Activated CD8-positive, alpha-beta memory T cell treated with anti-CD3 and anti-CD28 coated beads, Interleukin-2, amount 50 U/mL, for 1 hour (primary cell): ENCODE results near the gene ZDHHC22.

ENCODE experiments used
- DNase-seq: peaks from one replicate; pipeline ENCODE4 v3.0.0-alpha.2; 2020; ENCODE audit errors: extremely low read depth

ZDHHC22 gene

DNA sequence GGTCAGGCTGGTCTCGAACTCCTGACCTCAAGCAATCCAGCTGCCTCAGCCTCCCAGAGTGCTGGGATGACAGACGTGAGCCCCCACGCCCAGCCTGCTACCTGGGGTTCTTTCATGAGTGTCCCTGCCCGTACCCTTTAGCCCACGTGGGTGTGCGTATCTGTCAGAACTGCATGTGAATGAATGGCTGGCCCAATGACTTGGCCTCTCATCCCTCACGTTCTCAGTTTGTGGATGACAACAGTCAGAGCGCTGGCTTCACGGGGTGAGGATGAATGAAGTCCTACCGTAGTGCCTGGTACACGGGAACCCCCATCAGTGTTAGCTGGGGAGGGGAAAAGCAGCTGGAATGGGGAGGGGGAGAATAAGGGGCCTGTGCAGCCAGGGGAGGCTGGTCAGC is 16.1 kb upstream of the ZDHHC22 start:
- DNase-seq, result no peak

- DNase-seq, result no peak
These were observed 13.5 kb upstream of the ZDHHC22 start for GRCh38 chr14:77155083-77155482.

DNA sequence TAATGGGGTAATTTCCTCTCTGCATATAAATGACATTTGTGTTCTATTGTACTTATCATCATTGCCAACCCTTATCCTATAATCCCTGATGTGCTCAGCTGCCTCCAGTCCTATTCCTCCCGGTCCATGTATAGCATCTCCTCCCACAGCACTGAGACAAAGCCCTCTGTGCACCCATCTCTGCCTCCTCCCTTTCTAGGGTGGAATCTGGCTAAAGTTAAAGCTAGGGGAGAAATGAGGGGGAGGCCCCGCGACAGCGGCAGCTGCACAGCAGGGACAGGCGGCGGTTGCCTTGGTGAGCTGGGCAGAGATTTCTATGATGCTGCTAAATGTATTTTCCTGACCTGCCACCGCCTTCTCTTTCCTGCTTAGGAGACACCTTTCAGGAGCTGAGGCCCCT is 12.8 kb upstream of the ZDHHC22 start:
- no peak for DNase-seq

GRCh38 chr14:77153802-77154201 is 12.2 kb upstream of the ZDHHC22 start:
- no peak for DNase-seq

DNA sequence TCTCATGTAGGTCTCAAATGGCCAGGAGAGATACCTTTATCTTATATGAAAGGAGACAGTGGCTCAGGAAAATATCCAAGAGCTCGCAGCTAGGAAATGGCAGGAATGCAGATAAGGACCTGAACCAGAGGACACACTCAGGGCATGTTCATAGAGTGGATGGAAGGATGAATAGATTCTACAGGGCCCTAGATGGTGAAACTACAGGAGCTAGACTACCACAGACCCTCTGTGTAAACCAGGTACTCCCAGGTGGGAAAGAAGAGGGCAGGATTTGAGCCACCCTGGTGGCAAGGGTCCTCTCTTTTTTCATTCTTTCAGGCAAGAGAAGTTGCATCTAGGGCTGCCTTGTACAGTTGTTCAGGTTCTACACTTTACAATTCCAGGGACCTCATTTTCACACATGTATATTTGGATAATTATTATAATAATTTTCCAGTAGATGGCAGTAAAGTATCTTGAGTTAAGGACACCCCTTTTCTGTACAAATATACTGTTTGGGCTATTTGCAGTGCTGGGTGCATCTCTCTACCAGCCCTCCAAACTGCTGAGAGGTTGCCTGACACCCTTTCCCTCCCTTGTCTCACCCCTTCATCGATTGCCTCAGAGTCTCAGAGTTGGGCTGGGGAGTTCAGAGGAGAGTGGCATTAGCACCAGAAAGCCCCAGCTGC is 10.5 kb upstream of the ZDHHC22 start:
- DNase-seq, result no peak

GRCh38 chr14:77151245-77151644 is 9.7 kb upstream of the ZDHHC22 start:
- DNase-seq, result no peak

GRCh38 chr14:77148510-77149231 is 7.1 kb upstream of the ZDHHC22 start:
- no peak for DNase-seq

- DNase-seq, result no peak
These were observed 4.6 kb upstream of the ZDHHC22 start for GRCh38 chr14:77145975-77146740.

GRCh38 chr14:77144412-77145115 is 3.0 kb upstream of the ZDHHC22 start:
- DNase-seq, result no peak

DNA sequence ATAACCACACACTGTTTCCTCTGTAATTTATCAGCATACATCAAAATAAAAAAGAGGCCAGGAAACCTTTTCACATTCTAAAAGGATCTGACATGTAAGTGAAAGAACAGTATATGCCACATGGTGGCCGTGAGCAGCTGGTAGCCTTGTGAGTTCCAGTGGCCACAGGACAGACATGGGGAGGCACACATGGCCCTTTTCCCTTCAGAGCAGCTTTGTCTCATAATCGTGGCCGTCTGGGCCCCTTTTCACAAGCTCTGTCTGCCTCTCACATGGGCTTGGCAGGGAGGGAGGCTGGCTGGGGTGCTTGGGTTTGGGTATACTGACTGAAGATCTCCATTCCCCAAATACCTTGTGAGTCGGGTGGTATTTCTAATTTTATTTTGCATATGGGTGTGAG is 1.5 kb upstream of the ZDHHC22 start:
- DNase-seq, result no peak

DNA sequence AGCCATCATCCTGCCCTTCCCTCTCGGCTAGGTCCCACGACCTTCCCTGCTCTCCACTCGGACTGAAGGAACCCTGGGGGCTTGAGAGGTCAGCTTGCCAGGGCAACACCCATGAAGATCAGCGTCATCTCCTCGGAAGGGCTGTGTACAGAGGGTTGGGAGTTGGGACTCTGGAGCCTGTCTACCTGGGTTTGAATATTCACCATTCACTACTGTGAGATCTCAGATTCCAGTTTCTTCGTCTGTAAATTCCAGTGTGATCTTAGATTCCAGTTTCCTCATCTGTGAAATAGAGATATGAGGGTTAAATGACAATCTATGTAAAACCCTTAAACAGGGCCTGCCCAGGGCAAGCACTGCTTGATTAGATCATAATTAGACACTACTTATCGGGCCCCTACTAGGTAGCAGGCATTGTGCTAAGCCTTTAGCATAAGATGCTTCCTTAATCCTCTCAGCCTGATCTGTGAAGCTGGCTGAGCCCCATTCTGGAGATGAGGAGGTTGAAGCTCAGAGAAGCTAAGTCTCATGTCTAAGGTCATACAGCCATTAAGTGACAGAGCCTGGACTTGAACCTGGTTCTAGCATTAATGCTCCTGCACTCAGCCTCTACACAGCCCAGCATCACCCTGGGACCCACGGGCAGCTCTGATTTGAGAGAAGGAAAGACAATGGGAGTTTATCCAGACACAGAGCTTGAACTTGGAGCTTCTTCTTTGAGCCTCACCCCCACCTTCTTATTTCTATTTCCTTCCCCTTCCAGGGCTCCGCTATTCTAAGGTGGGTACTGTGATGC is 612 bp upstream of the ZDHHC22 start:
- no peak for DNase-seq

GRCh38 chr14:77140359-77141213 is 1.0 kb downstream of the ZDHHC22 start:
- no peak for DNase-seq

GRCh38 chr14:77139540-77140358 is 1.8 kb downstream of the ZDHHC22 start:
- no peak for DNase-seq

DNA sequence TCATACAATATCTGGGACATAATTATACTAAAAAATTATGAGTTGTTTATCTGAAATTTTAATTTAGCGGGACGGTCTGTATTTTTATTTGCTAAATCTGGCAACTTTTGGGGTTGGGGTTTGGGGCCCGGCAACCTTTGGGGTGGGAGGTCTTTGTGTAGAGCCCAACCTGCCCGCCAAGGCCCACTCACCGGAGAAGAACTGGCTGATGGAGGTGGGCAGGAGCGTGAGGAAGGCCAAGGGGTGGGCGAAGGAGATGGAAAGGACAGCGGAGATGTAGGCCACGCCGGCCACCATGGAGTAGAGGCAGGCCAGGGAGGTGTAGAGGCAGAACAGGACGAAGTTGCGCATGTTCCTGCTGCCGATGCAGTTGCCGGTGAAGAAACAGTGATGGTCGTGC is 2.6 kb downstream of the ZDHHC22 start:
- no peak for DNase-seq

DNA sequence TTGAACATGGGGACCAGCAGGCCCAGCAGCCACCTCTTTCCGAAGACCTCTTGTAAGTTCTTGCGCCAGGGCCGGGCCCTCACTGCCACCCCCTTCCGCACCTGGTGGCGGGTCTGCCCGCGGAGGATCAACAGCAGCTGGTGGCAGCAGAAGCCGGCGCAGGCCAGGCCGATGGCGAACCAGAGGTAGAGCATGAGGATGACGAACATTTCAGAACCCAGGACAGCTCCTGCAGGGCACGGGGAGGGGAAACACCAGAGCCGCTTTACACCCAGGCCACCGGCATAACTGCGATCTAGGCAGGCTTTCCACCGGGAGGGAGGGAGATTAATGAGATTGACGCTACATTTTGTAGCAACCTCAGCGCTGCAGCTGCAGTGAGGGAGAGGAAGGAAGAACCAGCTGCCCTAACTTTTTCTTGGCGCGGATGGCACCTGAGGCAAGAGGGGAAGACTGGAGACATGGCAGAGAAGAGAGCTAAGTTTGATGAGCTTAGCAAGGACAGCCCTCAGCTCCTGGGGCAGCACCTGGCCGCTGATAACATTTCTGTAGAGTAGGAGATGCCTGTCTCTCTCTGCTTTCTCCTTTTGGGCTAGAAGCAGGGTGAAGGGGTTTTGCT is 7.8 kb downstream of the ZDHHC22 start:
- no peak for DNase-seq

GRCh38 chr14:77131871-77132486 is 9.6 kb downstream of the ZDHHC22 start:
- no peak for DNase-seq

- DNase-seq, result no peak
These were observed 10.4 kb downstream of the ZDHHC22 start for GRCh38 chr14:77131206-77131605.

DNA sequence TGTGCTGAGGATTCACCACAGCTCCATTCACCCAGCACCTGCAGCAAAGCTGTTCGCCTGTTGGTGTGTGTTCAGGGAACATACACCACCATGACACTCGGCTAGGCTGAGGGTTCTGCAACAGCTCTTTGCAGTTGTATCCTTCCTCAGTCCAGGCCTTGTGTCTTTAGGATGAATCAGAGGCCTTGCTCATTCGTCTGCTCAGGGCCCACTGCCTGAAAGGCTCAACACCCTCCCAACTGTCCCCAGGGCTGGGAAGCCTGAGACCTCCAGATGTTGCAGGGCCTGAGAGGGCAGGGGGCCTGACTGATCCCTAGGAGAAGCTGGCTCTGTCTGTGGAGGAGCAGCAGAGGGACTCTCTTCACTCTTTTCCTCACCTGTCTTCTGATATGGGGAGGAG is 11.2 kb downstream of the ZDHHC22 start:
- no peak for DNase-seq

GRCh38 chr14:77128414-77128891 is 13.1 kb downstream of the ZDHHC22 start:
- DNase-seq, result no peak
